Glutamatergic neuron (in vitro differentiated cells): ENCODE results near the gene CLEC19A. TPM values are rescaled to one million over a fixed set of nuclear protein-coding genes. Genes with fewer than 3 reads are reported as not detected.
A peak's percentile ranks its signal among the peaks of the same experiment; 100 is the strongest.

Source experiments
- DNase-seq: peaks from one replicate; pipeline ENCODE4 v3.0.0; 2022
- H3K27ac Mint-ChIP-seq: one replicate; pipeline ENCODE4 v1.8.0; 2020; ENCODE audit warnings: mild to moderate bottlenecking, mixed read lengths, inconsistent platforms; ENCODE audit not compliant: unreplicated experiment
- H3K27me3 Mint-ChIP-seq: one replicate; pipeline ENCODE4 v1.8.0; 2020; ENCODE audit warnings: mild to moderate bottlenecking, moderate library complexity, mixed read lengths, inconsistent platforms; ENCODE audit not compliant: unreplicated experiment
- H3K36me3 Mint-ChIP-seq: one replicate; pipeline ENCODE4 v1.8.0; 2020; ENCODE audit warnings: mild to moderate bottlenecking, mixed read lengths, inconsistent platforms; ENCODE audit not compliant: unreplicated experiment
- H3K4me1 Mint-ChIP-seq: one replicate; pipeline ENCODE4 v1.8.0; 2020; ENCODE audit warnings: mild to moderate bottlenecking, low read depth, mixed read lengths, inconsistent platforms; ENCODE audit not compliant: unreplicated experiment
- H3K4me3 Mint-ChIP-seq: one replicate; pipeline ENCODE4 v1.8.0; 2020; ENCODE audit warnings: mild to moderate bottlenecking, mixed read lengths, inconsistent platforms; ENCODE audit not compliant: unreplicated experiment
- H3K9me3 Mint-ChIP-seq: one replicate; pipeline ENCODE4 v1.8.0; 2020; ENCODE audit warnings: mild to moderate bottlenecking, moderate library complexity, mixed read lengths, inconsistent platforms; ENCODE audit not compliant: unreplicated experiment
- CTCF ChIP-seq: fragments of 200-600 bp; sonication (generic); IDR thresholded peaks from one replicate; pipeline ENCODE4 v1.5.0; 2021; ENCODE audit not compliant: partially characterized antibody, unreplicated experiment
- total RNA-seq: library from RNA; stranded (reverse); fragmentation: NEBNext Ultra II Directional; extraction: Animal tissue kit (Norgen Biotek cat#: 25700); gene quantifications from one replicate; pipeline ENCODE4 v1.2.1, GENCODE V29; 2021; ENCODE audit not compliant: unreplicated experiment

The CLEC19A gene
- total RNA-seq, 1 donor from 2014 or later: not detected

GRCh38 chr16:19288872-19289799 is 3.6 kb downstream of the CLEC19A start:
- Mint-ChIP-seq H3K27me3 (peaks cover 2% of the 10 kb centered on the region), H3K27ac (no peak overlapping the region), H3K4me1 (peaks cover 10% of the 10 kb centered on the region), H3K4me3 (no peak overlapping the region), H3K9me3 (peaks cover 3% of the 10 kb centered on the region), H3K36me3 (no peaks in the 10 kb centered on the region)
- TF ChIP-seq CTCF: no peak
- DNase-seq: no peak

DNA sequence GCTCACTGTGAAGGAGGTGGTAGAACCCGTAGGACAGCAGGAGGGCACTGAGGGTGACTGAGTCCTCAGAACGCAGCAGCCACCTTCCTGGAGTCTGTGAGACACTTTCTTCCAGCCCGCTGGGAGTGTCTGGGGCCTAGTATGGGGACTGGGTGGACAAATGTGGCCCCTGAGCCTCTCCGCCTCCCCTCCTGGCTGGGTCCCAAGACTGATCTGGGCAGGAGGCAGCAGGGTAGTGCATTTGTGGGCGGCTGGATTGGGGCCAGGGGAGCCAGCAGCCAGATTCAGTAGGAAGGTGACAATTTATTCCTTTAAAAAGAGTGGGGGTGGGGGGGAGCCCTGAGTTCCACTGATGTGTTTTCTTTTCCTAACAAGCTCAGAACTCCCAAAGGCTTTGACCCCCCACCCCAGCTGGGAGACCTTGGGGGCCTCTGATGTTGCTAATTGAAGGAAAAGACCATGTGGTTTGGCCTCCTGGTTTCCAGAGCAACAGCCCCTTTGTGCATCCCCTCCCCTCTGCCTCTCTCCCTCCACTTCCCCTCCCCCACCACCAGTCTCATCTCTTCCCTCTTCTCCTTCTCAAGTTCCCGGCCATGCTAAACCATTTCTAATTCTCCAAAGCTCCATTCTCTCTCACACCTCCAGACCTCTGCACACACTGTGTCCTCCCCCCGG is 4.4 kb downstream of the CLEC19A start:
- peak overlapping the region; percentile 19 for H3K27ac Mint-ChIP-seq
- no peak for TF ChIP-seq CTCF
- DNase-seq: peak; percentile 44
- H3K9me3 Mint-ChIP-seq: peaks cover 3% of the 10 kb centered on the region
- H3K27me3 Mint-ChIP-seq: peaks cover 2% of the 10 kb centered on the region
- peak overlapping the region; percentile 13 for H3K4me3 Mint-ChIP-seq
- H3K36me3 Mint-ChIP-seq: no peaks in the 10 kb centered on the region
- peaks cover 10% of the 10 kb centered on the region for H3K4me1 Mint-ChIP-seq

DNA sequence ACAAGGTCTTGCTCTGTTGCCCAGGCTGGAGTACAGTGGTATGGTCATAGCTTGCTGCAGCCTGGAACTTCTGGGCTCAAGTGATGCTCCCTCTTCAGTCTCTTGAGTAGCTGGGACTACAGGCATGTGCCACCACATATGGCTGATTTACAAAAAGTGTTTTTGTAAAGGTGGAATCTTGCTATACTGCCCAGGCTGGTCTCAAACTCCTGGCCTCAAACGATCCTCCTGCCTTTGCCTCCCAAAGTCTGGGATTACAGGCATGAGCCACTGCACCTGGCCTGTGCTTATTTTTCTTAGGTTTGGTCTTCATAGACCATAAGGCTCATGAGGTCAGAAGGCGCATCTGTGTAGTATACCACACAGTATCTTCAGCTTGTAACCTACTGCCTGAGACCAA is 5.3 kb downstream of the CLEC19A start:
- Mint-ChIP-seq H3K9me3 (peaks cover 3% of the 10 kb centered on the region), H3K27ac (no peak overlapping the region), H3K27me3 (peaks cover 2% of the 10 kb centered on the region), H3K4me1 (peaks cover 10% of the 10 kb centered on the region), H3K4me3 (no peak overlapping the region), H3K36me3 (no peaks in the 10 kb centered on the region)
- no peak for TF ChIP-seq CTCF
- no peak for DNase-seq

- Mint-ChIP-seq H3K9me3 (peaks cover 3% of the 10 kb centered on the region), H3K4me1 (peaks cover 10% of the 10 kb centered on the region), H3K4me3 (no peak overlapping the region), H3K27ac (peak overlapping the region; percentile 48), H3K36me3 (no peaks in the 10 kb centered on the region), H3K27me3 (peaks cover 2% of the 10 kb centered on the region)
- no peak for TF ChIP-seq CTCF
- DNase-seq: no peak
Observed at GRCh38 chr16:19291475-19291874, 5.9 kb downstream of the CLEC19A start.

GRCh38 chr16:19292186-19292585 is 6.7 kb downstream of the CLEC19A start:
- DNase-seq: no peak

More at GRCh38 chr16:19292186-19292585, 6.7 kb downstream of the CLEC19A start:
- Mint-ChIP-seq H3K27ac (no peak overlapping the region), H3K9me3 (peaks cover 3% of the 10 kb centered on the region), H3K4me1 (peaks cover 10% of the 10 kb centered on the region), H3K27me3 (peaks cover 2% of the 10 kb centered on the region), H3K4me3 (no peak overlapping the region), H3K36me3 (no peaks in the 10 kb centered on the region)
- no peak for TF ChIP-seq CTCF
